Tibial nerve (tissue), 3 donors: ENCODE measurements around the gene FCHSD2.

Source experiments
- POLR2A ChIP-seq, 2 donors: fragments of 450-650 bp; IDR thresholded peaks; one replicate each; pipeline ENCODE4 v1.6.1; 2017; ENCODE audit warnings: antibody characterized with exemption in 2 of 2, mild to moderate bottlenecking in 2 of 2, moderate library complexity in 2 of 2
- TF ChIP-seq, protein P1 (sequence below), 5 experiments: fragments of 200-600 bp in 3 of 5; fragments of 450-650 bp in 2 of 5; sonication (generic) in 3 of 5; IDR thresholded peaks; one replicate each; pipeline ENCODE4 v1.5.1; 2016 to 2019; ENCODE audit warnings: antibody characterized with exemption in 5 of 5, mild to moderate bottlenecking in 3 of 5, moderate library complexity in 2 of 5

DNA sequence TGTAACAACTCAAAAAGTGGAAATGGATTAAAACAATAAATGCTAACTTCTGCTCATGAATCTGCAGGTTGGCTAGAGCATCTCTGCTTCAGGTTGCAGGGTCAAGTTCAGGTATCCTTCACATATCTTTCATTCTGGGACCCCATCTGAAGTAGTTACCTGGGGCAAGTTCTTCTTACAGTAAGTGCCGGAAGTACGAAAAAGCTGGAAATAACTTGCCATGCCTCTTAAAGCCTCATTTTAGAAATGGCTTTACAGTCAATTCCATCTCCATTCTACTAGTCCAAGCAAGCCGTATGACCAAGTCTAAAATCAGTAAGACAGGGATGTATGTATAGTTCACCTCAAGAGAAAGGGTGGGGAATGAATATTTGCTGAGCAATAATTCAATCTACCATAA lies 93.7 kb downstream of the FCHSD2 start:
- TF ChIP-seq, protein P1, sequence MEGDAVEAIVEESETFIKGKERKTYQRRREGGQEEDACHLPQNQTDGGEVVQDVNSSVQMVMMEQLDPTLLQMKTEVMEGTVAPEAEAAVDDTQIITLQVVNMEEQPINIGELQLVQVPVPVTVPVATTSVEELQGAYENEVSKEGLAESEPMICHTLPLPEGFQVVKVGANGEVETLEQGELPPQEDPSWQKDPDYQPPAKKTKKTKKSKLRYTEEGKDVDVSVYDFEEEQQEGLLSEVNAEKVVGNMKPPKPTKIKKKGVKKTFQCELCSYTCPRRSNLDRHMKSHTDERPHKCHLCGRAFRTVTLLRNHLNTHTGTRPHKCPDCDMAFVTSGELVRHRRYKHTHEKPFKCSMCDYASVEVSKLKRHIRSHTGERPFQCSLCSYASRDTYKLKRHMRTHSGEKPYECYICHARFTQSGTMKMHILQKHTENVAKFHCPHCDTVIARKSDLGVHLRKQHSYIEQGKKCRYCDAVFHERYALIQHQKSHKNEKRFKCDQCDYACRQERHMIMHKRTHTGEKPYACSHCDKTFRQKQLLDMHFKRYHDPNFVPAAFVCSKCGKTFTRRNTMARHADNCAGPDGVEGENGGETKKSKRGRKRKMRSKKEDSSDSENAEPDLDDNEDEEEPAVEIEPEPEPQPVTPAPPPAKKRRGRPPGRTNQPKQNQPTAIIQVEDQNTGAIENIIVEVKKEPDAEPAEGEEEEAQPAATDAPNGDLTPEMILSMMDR (IDR thresholded peaks at IDR 0.05): no peak
- no peak for TF ChIP-seq POLR2A (IDR thresholded peaks at IDR 0.05)
